ENCODE results near the gene TUBB3. TPM values are rescaled to one million over a fixed set of nuclear protein-coding genes. Genes with fewer than 3 reads are reported as not detected.

TUBB3 gene
- total and polyA plus RNA-seq, 2 of the 8 experiments (the other 6 are each of a cell fraction or from before 2014, with no cell fraction given): 275 to 393 TPM

- TF ChIP-seq EP300 (IDR thresholded peaks at IDR 0.05; ENCODE audit: borderline replicate concordance in 1 of 2, low read depth in 2 of 2, low read length in 2 of 2) (no peak), KDM5A (IDR thresholded peaks at IDR 0.05; ENCODE audit: low read length) (no peak), KDM1A (IDR thresholded peaks at IDR 0.05; ENCODE audit: borderline replicate concordance, low read length) (no peak), NANOG (IDR thresholded peaks at IDR 0.05; ENCODE audit: insufficient read depth, low read depth, low read length, poor library complexity, severe bottlenecking) (no peak), BCL11A (IDR thresholded peaks at IDR 0.05; ENCODE audit: low read depth in 2 of 2, low read length in 2 of 2) (no peak), CEBPB (IDR thresholded peaks at IDR 0.05; ENCODE audit: low read depth, low read length) (no peak)
Observed at GRCh38 chr16:89961920-89962319, 38.8 kb downstream of the TUBB3 start (continued).
